HG03159 (cell line): ENCODE data around the gene EPHA7.

ENCODE experiments used
- ATAC-seq: cut with Tn5 transposase; IDR thresholded peaks from one replicate; pipeline ENCODE4 v1.9.1; 2021; ENCODE audit warnings: mild to moderate bottlenecking, moderate library complexity; ENCODE audit not compliant: unreplicated experiment

EPHA7 gene

GRCh38 chr6:93394471-93394870, 24.9 kb downstream of the EPHA7 start:
- no peak for ATAC-seq

GRCh38 chr6:93393554-93394074, 25.7 kb downstream of the EPHA7 start:
- ATAC-seq = no peak

GRCh38 chr6:93392797-93393196, 26.6 kb downstream of the EPHA7 start:
- no peak for ATAC-seq

DNA sequence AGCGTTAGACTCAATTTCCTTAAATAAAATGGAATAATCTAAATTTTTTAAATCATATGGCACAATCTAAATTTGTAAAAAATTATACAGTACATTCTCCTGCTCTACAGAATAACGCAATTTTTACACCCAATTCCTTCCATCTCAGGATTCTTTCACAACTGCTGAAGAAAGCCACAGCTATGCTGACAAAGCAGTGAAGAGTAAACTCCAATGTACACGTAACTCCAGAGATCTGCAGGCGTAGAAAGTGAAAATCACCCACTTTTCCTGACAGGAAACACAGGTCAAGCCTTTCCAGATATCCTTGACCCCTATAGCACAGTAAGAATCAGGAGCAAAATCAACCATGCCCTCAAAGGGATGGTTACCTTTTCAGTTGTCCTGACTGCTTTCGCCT, 27.4 kb downstream of the EPHA7 start:
- no peak for ATAC-seq

DNA sequence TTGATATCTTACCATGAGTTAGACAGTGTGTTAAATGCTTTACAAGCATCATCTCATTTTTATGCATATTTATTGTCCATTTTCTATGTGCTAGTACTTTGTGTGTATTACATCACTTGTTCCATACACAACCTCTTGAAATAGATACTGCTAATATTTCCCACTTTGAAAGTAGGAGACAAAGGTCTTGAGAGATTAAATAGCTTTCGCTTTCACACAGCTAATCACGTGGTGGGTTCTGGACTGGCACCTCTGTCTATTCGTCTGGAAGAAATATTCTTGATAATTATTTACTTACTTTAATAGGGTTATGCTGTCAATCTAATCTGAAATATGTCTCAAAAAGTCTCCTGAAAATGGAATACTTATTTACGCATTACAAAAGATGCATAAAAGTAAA, 30.2 kb downstream of the EPHA7 start:
- ATAC-seq = no peak

GRCh38 chr6:93388070-93388469, 31.3 kb downstream of the EPHA7 start:
- no peak for ATAC-seq

GRCh38 chr6:93376026-93376540, 43.3 kb downstream of the EPHA7 start:
- ATAC-seq = no peak

- ATAC-seq = no peak
Measured at GRCh38 chr6:93373445-93373844, 45.9 kb downstream of the EPHA7 start.

DNA sequence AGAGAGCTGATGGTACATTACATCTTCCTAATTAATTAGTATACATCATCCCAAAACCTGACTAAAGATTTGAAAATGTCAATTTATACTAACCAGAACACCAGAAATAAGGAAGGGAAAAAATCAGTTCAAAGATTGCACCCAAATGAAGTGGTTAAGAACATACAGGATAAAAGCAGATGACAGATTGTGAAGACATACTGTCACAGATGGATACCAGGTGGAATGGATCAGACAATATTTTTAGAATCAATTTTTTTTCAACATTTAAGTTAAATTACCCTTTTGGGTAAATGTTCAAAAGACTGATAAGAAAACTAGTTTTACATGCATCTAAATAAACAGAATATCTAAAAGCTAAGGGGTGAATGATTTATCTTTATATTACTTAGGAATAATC, 47.6 kb downstream of the EPHA7 start:
- no peak for ATAC-seq

- no peak for ATAC-seq
Measured at GRCh38 chr6:93369586-93370134, 49.7 kb downstream of the EPHA7 start.

- ATAC-seq = no peak
Measured at GRCh38 chr6:93366506-93366905, 52.9 kb downstream of the EPHA7 start.

GRCh38 chr6:93365445-93365844, 53.9 kb downstream of the EPHA7 start:
- ATAC-seq = no peak

- ATAC-seq = no peak
Measured at GRCh38 chr6:93358435-93358834, 60.9 kb downstream of the EPHA7 start.

DNA sequence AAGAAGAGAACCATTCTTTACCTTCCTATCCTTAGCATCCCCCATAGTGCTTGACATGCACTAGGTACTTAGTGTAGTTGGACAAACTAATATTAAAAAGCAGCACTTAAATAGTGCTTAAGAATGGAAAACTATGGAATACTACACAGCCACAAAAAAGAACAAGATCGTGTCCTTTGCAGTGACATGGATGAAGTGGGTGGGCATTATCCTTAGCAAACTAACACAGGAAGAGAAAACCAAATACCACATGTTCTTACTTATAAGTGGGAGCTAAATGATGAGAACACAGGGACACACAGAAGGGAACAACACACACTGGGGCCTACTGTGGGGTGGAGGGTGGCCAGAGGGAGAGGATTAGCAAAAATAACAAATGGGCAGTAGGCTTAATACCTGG, 66.8 kb downstream of the EPHA7 start:
- no peak for ATAC-seq

DNA sequence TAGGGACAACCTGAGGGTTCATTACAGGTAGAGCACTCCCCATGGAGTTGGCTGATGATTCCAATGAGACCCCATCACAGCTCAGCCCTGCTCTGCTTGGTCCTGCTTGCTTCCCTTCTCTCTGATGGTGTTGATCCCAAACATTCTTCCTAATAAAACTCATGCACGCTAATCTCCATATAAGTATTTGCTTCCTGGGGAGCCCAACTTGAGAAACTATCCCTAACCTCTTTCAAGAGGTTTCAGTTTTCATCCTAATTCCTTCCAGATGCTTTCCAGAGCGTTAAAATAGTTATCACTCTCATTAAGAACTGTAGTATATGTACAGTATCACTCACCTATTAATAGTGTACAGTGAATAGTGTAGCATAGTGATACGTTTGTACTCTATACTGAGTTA, 68.1 kb downstream of the EPHA7 start:
- no peak for ATAC-seq

- ATAC-seq = no peak
Measured at GRCh38 chr6:93350774-93351173, 68.6 kb downstream of the EPHA7 start.

GRCh38 chr6:93344333-93344835, 75.0 kb downstream of the EPHA7 start:
- ATAC-seq = no peak

- ATAC-seq = no peak
Measured at GRCh38 chr6:93343476-93343875, 75.9 kb downstream of the EPHA7 start.

DNA sequence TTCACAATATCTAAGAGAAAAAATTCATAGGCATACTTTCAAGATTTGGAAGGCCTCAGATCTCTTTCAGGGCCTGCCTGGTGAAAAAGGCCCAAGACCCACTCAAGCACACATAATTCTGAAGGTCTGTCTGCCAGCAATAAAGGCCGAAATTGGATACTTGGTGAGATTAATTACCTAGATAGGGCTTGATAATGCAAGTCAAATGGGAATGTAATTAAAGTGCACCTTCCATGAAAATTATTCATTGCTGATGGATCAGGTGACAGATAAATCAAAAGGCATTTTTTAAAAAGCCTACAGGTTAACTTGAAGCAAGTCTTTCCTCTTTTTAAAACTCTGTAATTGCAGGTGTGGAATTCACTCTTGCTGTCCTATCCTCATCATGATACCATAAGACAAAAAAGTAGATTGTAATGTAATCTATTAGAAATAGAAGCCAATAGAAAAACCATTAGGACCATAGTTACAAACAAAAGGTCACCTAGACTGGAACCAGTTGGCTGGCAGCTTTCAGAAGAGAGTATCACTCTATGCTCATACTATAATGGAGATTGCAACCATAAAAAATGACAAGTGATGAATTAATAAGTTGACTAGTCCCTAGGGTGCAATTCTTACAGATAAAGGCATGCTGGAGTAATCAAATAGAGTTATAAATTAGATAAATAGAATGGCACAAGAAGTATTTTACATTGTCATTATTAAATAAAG, 77.3 kb downstream of the EPHA7 start:
- ATAC-seq = no peak

DNA sequence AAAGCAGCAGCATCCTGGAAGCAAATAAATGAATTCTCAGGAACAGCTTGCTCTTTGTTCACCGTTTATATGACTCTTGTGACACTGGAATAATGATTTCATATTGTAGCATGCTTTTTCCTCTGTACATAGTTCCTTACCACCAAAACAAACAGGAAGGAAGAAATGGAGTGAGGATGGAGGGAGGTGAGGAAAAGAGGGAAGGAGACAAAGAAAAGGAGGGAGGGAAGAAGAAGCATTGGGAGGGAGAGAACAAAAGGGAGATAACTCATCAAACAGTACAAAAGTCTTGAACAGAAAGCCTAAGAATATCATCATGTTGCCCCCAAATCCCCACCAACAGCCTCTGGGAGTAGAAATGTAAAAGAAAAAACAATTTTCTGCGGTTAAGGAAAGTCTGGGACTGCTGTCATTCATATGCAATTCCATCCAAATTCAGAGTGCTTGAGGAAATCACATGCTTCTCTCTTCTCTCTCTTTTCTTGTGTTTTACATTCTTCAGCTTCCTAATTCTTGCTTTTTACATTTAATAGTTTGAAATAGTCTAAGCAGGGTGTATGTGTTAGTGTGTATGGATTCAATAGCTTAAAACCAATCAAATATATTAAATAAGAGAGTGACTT, 81.5 kb downstream of the EPHA7 start:
- ATAC-seq = no peak

GRCh38 chr6:93337014-93337413, 82.3 kb downstream of the EPHA7 start:
- no peak for ATAC-seq
